Stimulated activated effector memory CD8-positive, alpha-beta T cell treated with anti-CD3 and anti-CD28 coated beads, Interleukin-12 subunit alpha, Interleukin-12 subunit beta, amount 100 ng/mL, for 72 hours (primary cell): ENCODE measurements around the gene UBE3C.
A peak's percentile ranks its signal among the peaks of the same experiment; 100 is the strongest.

Source experiments
- ATAC-seq: fragments of 150-1000 bp; cut with Tn5 transposase; 2 replicates; pipeline ENCODE4 v1.10.0; 2021
- DNase-seq, 2 donors: peaks; one replicate each; pipeline ENCODE4 v3.0.0; 2021 to 2022; ENCODE audit warnings: low spot score in 2 of 2
- H3K27ac Mint-ChIP-seq: one replicate; pipeline ENCODE4 v1.8.0; 2022; ENCODE audit warnings: mild to moderate bottlenecking, mixed read lengths
- H3K36me3 Mint-ChIP-seq: one replicate; pipeline ENCODE4 v1.8.0; 2022; ENCODE audit warnings: mild to moderate bottlenecking, mixed read lengths
- H3K4me1 Mint-ChIP-seq: one replicate; pipeline ENCODE4 v1.8.0; 2022; ENCODE audit warnings: mixed read lengths
- H3K4me3 Mint-ChIP-seq: one replicate; pipeline ENCODE4 v1.8.0; 2022; ENCODE audit warnings: mild to moderate bottlenecking, mixed read lengths
- H3K9me3 Mint-ChIP-seq: one replicate; pipeline ENCODE4 v1.8.0; 2022; ENCODE audit warnings: mixed read lengths

The UBE3C gene

DNA sequence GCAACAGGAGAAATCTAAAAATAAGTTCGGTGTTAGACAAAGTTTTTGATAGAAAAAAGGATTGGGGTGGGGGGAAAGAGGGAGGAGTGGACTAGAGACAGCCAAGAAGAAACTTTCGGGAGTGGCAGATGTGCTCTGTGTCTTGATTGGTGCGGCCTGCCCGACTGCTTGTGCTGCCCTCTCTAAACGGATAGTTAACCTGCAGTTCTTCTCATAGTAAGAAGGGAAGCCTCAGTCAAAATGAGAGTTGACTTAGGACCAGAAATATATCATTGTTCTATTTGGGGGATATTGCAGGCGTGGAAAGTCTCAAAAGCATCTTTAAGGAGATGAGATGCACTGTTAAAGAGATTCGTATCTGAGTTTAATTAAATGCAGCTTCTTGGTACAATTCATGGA lies 39.3 kb downstream of the UBE3C start:
- H3K4me3 Mint-ChIP-seq = no peak overlapping the region
- no peak for ATAC-seq
- H3K4me1 Mint-ChIP-seq = no peaks in the 10 kb centered on the region
- no peaks in the 10 kb centered on the region for H3K9me3 Mint-ChIP-seq
- no peak for DNase-seq
- peaks cover 100% of the 10 kb centered on the region for H3K36me3 Mint-ChIP-seq
- H3K27ac Mint-ChIP-seq = peak overlapping the region; percentile 20

DNA sequence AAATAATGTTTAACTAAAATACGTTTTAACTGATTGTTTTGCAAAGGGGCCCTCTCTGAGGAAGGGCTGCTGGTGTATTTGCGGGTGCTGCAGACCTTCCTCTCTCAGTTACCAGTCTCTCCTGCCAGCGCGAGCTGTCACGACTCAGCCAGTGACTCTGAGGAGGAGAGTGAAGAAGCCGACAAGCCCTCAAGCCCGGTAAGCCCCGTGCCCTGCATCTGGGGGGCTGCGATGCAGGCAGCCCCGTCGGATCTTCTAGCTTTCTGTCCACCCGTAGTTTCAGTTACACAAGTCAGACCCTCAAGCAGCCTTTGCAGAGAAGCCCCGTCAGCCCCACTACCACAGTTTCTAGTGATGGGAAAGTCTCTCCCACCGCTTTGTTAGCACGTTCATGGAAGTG lies 45.1 kb downstream of the UBE3C start:
- H3K9me3 Mint-ChIP-seq = no peaks in the 10 kb centered on the region
- H3K4me3 Mint-ChIP-seq = no peak overlapping the region
- ATAC-seq = no peak
- no peaks in the 10 kb centered on the region for H3K4me1 Mint-ChIP-seq
- H3K27ac Mint-ChIP-seq = no peak overlapping the region
- no peak for DNase-seq
- peaks cover 100% of the 10 kb centered on the region for H3K36me3 Mint-ChIP-seq

DNA sequence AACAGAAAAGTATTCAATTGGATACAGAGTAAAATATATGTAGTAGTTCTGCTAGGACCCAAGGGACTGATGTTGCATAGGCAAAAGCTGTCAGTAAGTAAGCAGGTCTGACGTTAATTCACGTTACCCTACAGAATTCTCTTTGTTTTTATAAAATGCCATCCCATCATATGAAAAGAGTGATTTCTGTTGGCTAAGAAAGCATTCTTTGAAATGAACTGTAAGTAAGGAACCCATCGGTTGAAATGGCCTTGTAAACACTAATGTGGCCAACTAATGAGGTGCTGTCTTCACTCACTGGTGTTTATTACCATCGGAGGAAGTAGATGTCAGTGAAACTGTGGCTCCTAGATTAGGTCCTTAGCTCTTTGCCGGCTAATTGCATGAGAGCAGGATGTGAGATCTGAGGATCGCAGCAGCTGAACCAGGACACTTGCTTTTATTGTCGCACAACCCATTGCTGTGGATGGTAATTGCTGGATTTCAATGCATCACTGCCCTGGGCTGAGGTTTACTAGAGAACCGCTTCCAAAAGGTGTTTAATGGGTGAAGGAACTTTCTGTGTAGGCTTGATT lies 49.5 kb downstream of the UBE3C start:
- peaks cover 100% of the 10 kb centered on the region for H3K36me3 Mint-ChIP-seq
- DNase-seq = no peak
- no peak overlapping the region for H3K4me3 Mint-ChIP-seq
- H3K9me3 Mint-ChIP-seq = no peaks in the 10 kb centered on the region
- H3K27ac Mint-ChIP-seq = no peak overlapping the region
- no peak for ATAC-seq
- H3K4me1 Mint-ChIP-seq = no peaks in the 10 kb centered on the region

DNA sequence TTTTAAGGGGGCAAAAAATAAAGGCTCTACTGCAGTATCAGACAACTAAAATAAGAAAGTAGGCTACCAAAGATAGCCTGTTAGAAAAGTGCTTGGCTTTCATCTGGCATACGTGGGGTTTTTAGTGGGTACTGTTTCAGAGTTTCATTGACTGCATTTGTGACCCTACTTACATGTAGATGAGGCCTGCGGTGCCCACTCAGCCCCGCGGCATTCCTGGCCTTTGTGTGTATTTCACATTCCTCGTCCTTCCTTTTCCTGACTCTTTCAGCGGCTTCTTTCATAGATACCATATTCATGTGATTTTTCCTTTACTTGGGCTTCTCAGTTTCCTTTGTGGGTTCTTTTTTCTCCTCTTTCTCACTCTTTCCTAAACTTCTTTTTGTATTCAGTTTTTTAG lies 50.7 kb downstream of the UBE3C start:
- no peak overlapping the region for H3K4me3 Mint-ChIP-seq
- H3K27ac Mint-ChIP-seq = peak overlapping the region; percentile 52
- no peaks in the 10 kb centered on the region for H3K4me1 Mint-ChIP-seq
- peaks cover 100% of the 10 kb centered on the region for H3K36me3 Mint-ChIP-seq
- H3K9me3 Mint-ChIP-seq = no peaks in the 10 kb centered on the region
- ATAC-seq (no peak), DNase-seq (no peak)

DNA sequence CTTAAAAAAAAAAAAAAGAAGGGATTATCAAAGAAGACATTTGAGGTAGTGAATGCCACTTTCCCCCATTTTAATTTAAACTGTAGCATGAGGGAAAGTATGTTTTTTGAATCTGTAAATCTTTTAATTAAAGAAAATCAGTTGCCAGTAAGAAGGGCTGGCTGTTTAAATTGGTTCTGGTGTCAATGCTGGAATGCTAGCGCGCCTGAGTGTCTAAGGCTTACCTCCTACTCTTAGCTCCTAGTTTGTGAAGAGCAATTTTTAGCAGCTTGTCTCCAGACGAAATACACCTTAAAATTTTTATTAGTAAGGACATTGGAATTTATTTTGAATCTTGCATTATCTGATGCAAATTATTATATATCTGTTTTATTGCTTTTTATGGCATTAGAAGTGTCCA lies 54.1 kb downstream of the UBE3C start:
- ATAC-seq (no peak), DNase-seq (no peak)
- H3K36me3 Mint-ChIP-seq = peaks cover 96% of the 10 kb centered on the region
- no peaks in the 10 kb centered on the region for H3K4me1 Mint-ChIP-seq
- no peak overlapping the region for H3K4me3 Mint-ChIP-seq
- H3K9me3 Mint-ChIP-seq = no peaks in the 10 kb centered on the region
- H3K27ac Mint-ChIP-seq = peak overlapping the region; percentile 30

DNA sequence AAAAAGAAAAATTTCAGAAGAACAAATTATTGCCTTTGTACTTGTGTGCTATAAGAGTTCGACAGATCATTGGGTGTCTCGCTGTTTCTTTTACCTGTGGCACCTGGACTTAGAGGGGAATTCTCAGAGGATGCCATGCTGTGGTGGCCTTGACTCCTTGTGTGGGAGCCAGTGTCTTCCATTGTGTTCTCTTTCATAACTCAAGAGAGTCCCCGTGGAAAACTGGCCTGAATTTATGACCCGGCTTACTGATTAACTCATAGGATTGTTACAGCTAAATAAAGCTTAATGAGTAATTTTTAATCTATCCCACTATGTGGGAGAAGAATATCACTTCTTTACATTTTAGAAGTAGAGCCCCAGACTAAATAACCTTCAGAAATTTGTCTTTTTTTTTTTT lies 54.5 kb downstream of the UBE3C start:
- no peak for ATAC-seq
- no peak overlapping the region for H3K27ac Mint-ChIP-seq
- DNase-seq = no peak
- H3K4me3 Mint-ChIP-seq = no peak overlapping the region
- no peaks in the 10 kb centered on the region for H3K9me3 Mint-ChIP-seq
- H3K36me3 Mint-ChIP-seq = peaks cover 96% of the 10 kb centered on the region
- H3K4me1 Mint-ChIP-seq = no peaks in the 10 kb centered on the region

DNA sequence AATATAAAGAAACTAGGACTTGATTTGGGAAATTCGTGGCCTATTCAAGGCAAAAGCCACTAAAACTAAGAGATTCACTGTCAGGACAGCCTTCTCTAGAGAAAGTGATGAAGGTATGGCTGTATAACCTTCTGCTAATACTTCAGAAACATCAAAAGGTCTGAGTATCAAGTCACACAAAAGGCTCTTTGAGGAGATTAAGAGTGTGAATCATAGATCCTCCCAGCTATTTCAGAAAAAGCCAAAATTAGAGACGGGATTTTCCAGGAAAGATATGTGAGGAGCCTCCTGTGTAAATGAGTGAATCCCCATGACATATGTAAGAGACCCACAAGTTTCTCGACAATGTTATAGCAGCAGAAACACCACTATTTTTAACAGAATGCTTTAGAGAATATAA lies 56.2 kb downstream of the UBE3C start:
- H3K9me3 Mint-ChIP-seq = no peaks in the 10 kb centered on the region

DNA sequence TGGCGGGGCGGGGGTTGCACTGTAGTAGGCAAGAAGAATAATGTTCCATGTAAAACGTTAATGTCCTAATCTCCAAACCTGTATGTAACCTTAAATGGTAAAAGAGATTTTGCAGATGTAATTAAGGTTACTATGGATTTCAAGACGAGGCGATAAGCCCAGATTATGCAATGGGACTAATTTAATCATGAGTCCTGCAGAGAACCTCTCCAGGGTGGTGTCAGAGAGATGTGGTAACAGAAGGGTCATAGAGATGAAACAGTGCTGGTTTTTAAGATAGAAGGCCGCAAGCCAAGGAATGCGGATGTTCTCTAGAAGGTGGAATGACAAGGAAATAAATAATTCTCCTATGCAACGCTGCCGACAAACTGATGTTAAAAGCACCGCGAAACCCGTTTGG lies 57.1 kb downstream of the UBE3C start:
- Mint-ChIP-seq H3K4me1 (no peaks in the 10 kb centered on the region), H3K9me3 (no peaks in the 10 kb centered on the region), H3K4me3 (no peak overlapping the region), H3K36me3 (peaks cover 83% of the 10 kb centered on the region), H3K27ac (no peak overlapping the region)
- no peak for DNase-seq
- no peak for ATAC-seq

More for the DNA sequence above, 56.2 kb downstream of the UBE3C start:
- peak overlapping the region; percentile 54 for H3K27ac Mint-ChIP-seq
- no peak overlapping the region for H3K4me3 Mint-ChIP-seq
- ATAC-seq = no peak
- peaks cover 89% of the 10 kb centered on the region for H3K36me3 Mint-ChIP-seq
- no peaks in the 10 kb centered on the region for H3K4me1 Mint-ChIP-seq
- no peak for DNase-seq

DNA sequence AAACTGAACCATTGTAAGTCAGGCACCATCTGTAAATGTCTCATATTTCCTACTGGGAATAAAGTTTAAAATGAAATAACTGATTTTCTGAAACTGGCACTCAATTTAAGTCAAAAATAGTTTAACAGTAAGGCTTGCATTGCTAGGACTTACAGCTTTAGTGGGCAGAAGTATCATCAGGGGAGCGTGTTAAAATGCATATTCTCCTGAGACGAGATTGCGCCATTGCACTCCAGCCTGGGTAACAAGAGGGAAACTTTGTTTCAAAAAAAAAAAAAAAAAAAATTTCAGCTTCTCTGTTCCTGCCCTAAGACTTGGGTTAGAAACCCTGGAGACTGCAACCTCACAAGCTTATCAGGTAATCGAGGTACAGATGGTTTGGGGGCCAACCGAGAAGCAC lies 65.4 kb downstream of the UBE3C start:
- H3K4me3 Mint-ChIP-seq = no peak overlapping the region
- H3K4me1 Mint-ChIP-seq = no peaks in the 10 kb centered on the region
- DNase-seq (no peak), ATAC-seq (no peak)
- H3K27ac Mint-ChIP-seq = no peak overlapping the region
- peaks cover 81% of the 10 kb centered on the region for H3K36me3 Mint-ChIP-seq
- H3K9me3 Mint-ChIP-seq = no peaks in the 10 kb centered on the region

DNA sequence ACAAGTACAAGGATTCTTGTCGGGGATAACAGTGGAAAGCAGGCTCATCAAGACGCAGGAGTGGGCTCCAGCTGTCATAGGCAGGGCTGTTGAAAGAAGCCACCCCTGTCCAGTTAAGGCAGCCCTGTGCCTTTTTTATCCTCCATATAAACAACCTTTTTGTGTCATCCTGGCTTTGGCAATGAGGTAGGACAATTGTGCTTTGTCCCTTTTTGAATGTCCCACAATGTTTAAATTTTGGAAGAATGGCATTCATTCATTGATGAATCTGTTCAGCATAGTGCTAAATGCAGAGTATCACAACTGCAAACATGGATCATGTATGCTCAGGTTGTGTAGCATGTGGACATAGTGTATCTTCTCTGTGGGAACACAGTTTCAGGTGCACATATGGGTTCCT lies 66.7 kb downstream of the UBE3C start:
- H3K36me3 Mint-ChIP-seq = peaks cover 93% of the 10 kb centered on the region
- H3K4me1 Mint-ChIP-seq = no peaks in the 10 kb centered on the region
- no peak overlapping the region for H3K4me3 Mint-ChIP-seq
- H3K9me3 Mint-ChIP-seq = no peaks in the 10 kb centered on the region
- no peak for DNase-seq
- ATAC-seq = no peak
- H3K27ac Mint-ChIP-seq = no peak overlapping the region

DNA sequence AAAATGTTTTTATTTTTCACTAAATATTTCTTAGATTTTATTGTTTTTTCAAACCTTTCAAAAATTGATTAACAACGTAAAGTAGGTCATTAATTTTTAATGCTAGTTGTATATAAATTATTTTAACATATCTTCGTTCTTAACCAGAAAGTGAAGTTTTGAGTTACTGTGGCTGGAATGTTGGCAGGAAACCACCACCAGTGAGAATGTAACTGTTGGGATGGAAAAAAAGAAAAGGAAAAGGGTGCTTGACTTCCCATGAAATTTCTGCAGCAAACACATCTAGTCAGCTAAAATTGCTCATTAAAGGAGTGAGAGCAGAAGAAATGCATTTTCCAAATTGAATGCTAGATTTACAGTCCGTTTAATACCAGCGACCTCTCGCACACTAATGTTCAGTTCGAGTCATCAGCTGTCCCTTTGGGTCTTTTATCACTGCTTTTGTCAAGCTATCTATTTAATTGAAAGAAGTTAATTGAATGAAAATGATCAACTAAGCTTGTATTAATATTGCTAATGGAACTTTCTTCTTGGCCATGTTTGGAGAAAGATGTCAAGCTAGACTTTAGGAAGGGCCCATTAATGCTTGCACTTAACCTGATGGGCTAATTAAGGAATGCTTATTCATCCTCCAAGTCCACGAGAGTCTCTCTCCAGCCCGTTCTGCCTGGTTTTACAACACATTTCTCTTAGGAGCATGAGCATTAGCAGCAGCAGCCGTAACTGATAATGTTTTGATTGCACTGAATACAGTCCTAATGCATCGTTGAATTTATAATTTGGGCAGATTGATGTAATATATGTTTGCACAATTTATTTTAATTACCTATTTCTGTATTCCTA lies 70.1 kb downstream of the UBE3C start:
- no peak for ATAC-seq
- no peak for DNase-seq
- Mint-ChIP-seq H3K27ac (no peak overlapping the region), H3K4me3 (no peak overlapping the region), H3K36me3 (peaks cover 94% of the 10 kb centered on the region), H3K4me1 (no peaks in the 10 kb centered on the region), H3K9me3 (no peaks in the 10 kb centered on the region)

DNA sequence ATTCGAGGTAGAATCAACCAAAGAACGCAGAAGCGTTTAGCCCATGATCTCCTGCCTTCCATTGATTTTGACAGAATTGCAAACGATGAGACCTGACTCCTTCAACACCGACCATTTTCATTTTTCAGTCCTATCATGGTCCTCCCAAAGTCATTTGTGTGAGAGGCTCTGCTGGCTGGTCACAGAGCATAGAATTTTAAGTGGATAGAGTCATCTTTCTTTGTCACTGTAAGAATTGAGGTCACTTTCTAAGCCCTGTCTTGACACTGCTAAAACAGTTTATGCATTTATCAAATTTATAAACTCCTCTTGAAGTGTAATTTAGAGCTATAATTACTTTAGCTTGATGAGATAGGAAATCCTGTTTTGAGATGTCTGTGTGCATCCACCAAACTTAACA lies 72.0 kb downstream of the UBE3C start:
- no peak for DNase-seq
- ATAC-seq = no peak
- peak overlapping the region; percentile 63 for H3K27ac Mint-ChIP-seq
- H3K36me3 Mint-ChIP-seq = peaks cover 92% of the 10 kb centered on the region
- H3K9me3 Mint-ChIP-seq = no peaks in the 10 kb centered on the region
- no peak overlapping the region for H3K4me3 Mint-ChIP-seq
- no peaks in the 10 kb centered on the region for H3K4me1 Mint-ChIP-seq

DNA sequence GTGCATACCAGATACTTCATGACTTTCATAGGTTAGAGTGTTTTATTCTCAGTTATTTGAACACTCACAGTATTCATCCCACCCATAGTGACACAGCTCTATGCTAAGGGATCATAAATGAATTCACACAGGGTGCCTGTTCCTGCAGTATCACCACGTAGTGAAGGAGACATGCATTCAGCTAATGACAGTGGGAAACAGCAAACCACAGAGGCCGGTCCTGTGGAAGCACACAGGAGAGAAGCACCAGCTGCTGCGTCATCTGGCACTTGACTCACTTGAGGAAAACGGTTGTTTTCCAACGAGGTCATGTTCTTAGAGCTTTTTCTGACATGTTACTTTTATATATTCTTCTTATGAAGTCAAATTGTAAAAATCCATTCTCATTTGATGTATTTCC lies 73.0 kb downstream of the UBE3C start:
- no peak overlapping the region for H3K4me3 Mint-ChIP-seq
- H3K27ac Mint-ChIP-seq = no peak overlapping the region
- ATAC-seq (no peak), DNase-seq (no peak)
- H3K9me3 Mint-ChIP-seq = no peaks in the 10 kb centered on the region
- peaks cover 92% of the 10 kb centered on the region for H3K36me3 Mint-ChIP-seq
- no peaks in the 10 kb centered on the region for H3K4me1 Mint-ChIP-seq

DNA sequence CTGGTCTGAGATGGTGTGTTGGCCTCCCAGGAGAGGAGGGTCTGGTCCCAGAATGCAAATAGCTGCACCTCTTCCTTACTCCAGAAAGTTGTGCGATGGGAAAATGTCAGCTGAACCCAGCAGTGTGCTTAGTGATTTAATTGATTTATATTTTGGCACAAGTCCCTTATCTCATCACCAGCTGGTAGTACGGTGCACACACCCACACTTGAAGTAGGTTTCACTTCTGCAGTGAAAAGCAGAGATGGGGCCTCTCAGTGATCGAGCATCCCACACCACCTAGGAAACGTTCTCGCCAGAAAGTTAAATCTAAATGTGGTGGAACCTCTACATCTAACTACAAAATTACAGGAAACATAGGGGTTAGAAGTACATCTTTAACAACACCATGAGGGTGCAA lies 80.4 kb downstream of the UBE3C start:
- H3K36me3 Mint-ChIP-seq = peaks cover 92% of the 10 kb centered on the region
- ATAC-seq = no peak
- DNase-seq = no peak
- H3K9me3 Mint-ChIP-seq = no peaks in the 10 kb centered on the region
- H3K27ac Mint-ChIP-seq = no peak overlapping the region
- no peaks in the 10 kb centered on the region for H3K4me1 Mint-ChIP-seq
- H3K4me3 Mint-ChIP-seq = no peak overlapping the region

DNA sequence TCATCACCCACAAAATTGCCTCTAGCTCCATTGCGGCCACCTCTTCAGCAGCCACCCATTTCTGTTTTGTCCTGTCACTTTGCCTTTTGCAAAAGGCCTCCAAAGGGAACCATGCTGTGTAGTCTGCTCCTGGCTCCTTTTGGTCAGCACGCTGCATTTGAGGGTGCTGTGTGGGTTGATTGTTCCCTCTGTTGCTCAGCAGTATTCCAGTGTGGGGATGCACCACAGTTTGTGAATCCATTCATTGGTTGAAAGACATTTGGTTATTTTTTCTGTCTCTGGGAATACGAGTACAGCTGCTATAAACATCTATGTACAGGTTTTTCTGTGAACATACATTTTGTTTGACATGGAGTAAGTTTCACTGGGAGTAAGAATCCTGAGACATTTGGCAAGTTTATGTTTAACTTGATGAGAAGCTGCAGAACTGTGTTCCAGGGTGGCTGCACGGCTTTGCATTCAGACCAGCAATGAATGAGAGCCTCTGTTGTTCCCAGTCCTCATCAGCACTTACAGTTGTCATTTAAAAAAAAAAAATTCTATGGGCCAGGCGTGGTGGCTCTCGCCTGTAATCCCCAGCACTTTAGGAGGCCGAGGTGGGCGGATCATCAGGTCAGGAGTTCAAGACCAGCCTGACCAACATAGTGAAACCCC lies 82.3 kb downstream of the UBE3C start:
- no peak overlapping the region for H3K27ac Mint-ChIP-seq
- peaks cover 100% of the 10 kb centered on the region for H3K36me3 Mint-ChIP-seq
- ATAC-seq = no peak

DNA sequence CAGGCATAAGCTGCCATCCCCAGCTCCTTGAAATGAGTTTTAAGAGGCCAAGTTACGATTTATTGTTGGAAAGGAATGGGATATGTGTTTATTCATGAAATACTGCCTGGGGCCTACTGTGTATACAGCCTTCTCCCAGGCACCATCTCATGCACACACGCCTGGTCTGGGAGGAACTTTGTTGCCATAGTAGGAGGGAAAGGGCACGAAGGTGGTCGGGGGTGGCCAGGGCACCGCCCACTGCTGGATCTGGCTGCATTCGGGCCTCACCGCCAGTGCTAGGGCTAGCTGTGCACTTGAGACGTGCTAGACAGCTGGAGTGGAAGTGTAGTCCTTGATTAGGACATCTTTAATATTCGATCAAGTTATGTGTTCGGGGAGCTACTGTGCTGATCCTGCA lies 84.0 kb downstream of the UBE3C start:
- no peak for ATAC-seq
- peaks cover 100% of the 10 kb centered on the region for H3K36me3 Mint-ChIP-seq
- no peak for DNase-seq
- peak overlapping the region; percentile 23 for H3K27ac Mint-ChIP-seq
- no peaks in the 10 kb centered on the region for H3K4me1 Mint-ChIP-seq
- H3K9me3 Mint-ChIP-seq = no peaks in the 10 kb centered on the region
- no peak overlapping the region for H3K4me3 Mint-ChIP-seq

More for the DNA sequence above, 82.3 kb downstream of the UBE3C start:
- no peak for DNase-seq
- Mint-ChIP-seq H3K9me3 (no peaks in the 10 kb centered on the region), H3K4me1 (no peaks in the 10 kb centered on the region), H3K4me3 (no peak overlapping the region)
